ENCODE results near the gene PPP2R5C.

- TF ChIP-seq, protein P1, sequence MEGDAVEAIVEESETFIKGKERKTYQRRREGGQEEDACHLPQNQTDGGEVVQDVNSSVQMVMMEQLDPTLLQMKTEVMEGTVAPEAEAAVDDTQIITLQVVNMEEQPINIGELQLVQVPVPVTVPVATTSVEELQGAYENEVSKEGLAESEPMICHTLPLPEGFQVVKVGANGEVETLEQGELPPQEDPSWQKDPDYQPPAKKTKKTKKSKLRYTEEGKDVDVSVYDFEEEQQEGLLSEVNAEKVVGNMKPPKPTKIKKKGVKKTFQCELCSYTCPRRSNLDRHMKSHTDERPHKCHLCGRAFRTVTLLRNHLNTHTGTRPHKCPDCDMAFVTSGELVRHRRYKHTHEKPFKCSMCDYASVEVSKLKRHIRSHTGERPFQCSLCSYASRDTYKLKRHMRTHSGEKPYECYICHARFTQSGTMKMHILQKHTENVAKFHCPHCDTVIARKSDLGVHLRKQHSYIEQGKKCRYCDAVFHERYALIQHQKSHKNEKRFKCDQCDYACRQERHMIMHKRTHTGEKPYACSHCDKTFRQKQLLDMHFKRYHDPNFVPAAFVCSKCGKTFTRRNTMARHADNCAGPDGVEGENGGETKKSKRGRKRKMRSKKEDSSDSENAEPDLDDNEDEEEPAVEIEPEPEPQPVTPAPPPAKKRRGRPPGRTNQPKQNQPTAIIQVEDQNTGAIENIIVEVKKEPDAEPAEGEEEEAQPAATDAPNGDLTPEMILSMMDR (IDR thresholded peaks at IDR 0.05; ENCODE audit: control extremely low read depth in 1 of 3, insufficient read depth in 1 of 3, low read depth in 1 of 3, low read length in 3 of 3): no peak
- TF ChIP-seq TCF12 (IDR thresholded peaks at IDR 0.05; ENCODE audit: low read depth, low read length) (no peak), POLR2A (IDR thresholded peaks at IDR 0.05; ENCODE audit: control extremely low read depth in 1 of 2, low read depth in 2 of 2, low read length in 2 of 2) (no peak), TAF1 (IDR thresholded peaks at IDR 0.05; ENCODE audit: low read depth, low read length) (no peak), SIN3A (conservative IDR thresholded peaks at IDR 0.05 in 1 of 2, IDR thresholded peaks at IDR 0.05 in 1 of 2; ENCODE audit: low read depth in 1 of 2, low read length in 2 of 2) (no peak), EZH2 (IDR thresholded peaks at IDR 0.05; ENCODE audit: low read depth, low read length, severe bottlenecking) (no peak), ASH2L (IDR thresholded peaks at IDR 0.05; ENCODE audit: low read length) (no peak), SRF (IDR thresholded peaks at IDR 0.05; ENCODE audit: low read depth, low read length) (no peak), RBBP5 (IDR thresholded peaks at IDR 0.05; ENCODE audit: borderline replicate concordance, low read depth, low read length) (no peak), EP300 (IDR thresholded peaks at IDR 0.05; ENCODE audit: borderline replicate concordance in 1 of 2, low read depth in 2 of 2, low read length in 2 of 2) (no peak), KDM1A (IDR thresholded peaks at IDR 0.05; ENCODE audit: borderline replicate concordance, low read length) (no peak), ATF2 (IDR thresholded peaks at IDR 0.05; ENCODE audit: low read length) (no peak), RAD21 (IDR thresholded peaks at IDR 0.05 in 1 of 2, conservative IDR thresholded peaks at IDR 0.05 in 1 of 2; ENCODE audit: low read depth in 2 of 2, low read length in 2 of 2) (no peak), SP1 (IDR thresholded peaks at IDR 0.05; ENCODE audit: low read depth, low read length) (no peak)
Observed at GRCh38 chr14:101884934-101885576, 123.5 kb downstream of the PPP2R5C start.
